KBM-7 (cell line): ENCODE measurements around the gene ST3GAL3.

Source experiments
- DNase-seq: peaks from one replicate; pipeline ENCODE4 v3.0.0-alpha.2; 2015
- in situ Hi-C: fragments of 300-500 bp; cut with MboI; formaldehyde crosslinking; loops from 2 replicates; pipeline ENCODE4 v1.14.3; 2020; ENCODE audit warnings: low sequenced_read_pairs, low pct_unique_long_range_greater_than_20kb, mixed read lengths

ST3GAL3 gene

GRCh38 chr1:43914576-43915525, 207.5 kb downstream of the ST3GAL3 start:
- no peak for DNase-seq
- in situ Hi-C loops: no loop called here

DNA sequence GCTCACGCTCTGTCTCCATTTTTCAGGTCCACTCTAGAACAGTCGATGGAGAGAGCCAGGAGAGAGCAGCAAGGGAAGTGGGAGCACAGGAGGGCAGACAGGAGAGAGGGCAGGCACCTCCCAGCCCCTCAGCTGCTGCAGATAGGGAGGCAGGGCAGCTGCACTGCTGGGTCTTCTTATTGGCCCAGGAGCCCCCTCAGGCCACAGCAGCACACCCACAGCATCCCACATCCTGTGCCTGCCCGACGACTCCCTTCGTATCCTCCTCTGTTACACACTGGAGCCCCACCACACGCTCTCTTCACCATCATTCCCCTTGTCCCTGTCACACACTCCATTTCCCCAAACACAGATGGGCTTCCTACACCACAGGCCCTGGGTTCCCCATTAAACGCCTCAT, 212.6 kb downstream of the ST3GAL3 start:
- no peak for DNase-seq
- in situ Hi-C loops: no loop called here

DNA sequence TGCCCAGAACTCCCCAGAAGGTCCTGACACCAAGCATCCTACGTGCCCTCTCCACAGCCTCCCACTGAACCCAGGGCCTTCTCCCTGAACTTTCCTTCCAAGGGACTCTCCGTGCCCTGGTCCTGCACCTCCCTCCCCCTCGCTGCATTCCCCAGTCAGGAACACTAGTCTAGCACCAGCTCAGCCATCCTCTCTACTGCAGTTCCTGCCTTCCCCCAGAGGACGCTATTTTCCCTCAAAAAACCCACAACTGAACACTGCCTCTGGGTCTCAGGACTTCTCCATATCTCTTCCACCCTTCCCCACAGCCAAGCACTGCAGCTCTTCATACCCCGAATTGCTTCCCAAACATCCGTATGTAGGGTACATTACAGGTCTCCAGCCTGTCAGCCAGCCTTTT, 213.7 kb downstream of the ST3GAL3 start:
- in situ Hi-C loops: no loop called here

GRCh38 chr1:43924516-43924915, 217.2 kb downstream of the ST3GAL3 start:
- in situ Hi-C loops: no loop called here
- DNase-seq: no peak

More for the DNA sequence above, 213.7 kb downstream of the ST3GAL3 start:
- no peak for DNase-seq

DNA sequence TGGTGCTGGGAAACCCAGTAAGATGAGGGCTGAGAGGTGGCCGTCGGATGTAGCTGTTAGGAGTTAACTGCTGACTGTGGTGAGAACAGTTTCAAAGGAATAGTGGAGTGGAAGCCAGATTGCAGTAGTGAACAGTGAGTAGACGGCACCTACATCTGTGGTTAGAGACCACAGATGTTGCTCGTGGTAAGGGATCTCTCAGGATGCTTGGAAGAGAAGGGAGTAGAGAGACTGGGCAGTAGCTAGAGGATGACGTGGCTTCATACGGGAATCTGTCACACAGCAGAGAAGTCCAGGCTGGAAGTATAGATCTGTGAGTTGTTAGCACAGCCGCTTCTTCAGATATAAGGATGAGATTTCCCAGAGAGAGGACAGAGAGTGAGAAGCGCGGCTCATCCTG, 218.5 kb downstream of the ST3GAL3 start:
- in situ Hi-C loops: no loop called here
- no peak for DNase-seq

- in situ Hi-C loops: loop anchor here (10.0 kb wide), 1 partner anchor 176 kb away; no protein-coding TSS in a partner anchor
- peak; percentile 36 for DNase-seq
These were observed 223.0 kb downstream of the ST3GAL3 start for GRCh38 chr1:43930168-43930948.

DNA sequence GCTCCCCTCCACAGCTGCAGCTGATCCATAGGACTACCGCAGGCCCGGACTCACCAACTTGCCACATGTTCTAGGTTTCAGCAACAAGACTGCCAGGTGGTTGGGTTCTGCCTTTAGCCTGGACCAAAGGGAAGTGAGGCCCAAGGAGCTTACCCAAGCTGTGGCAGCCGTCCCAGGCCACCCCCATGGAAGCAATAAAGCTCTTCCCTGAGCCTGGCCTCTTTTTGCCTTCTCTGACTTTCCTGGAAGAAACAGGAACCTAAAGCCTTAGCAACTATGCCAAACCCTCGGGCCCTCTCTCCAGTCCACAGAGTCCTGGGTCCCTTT, 223.6 kb downstream of the ST3GAL3 start:
- in situ Hi-C loops: loop anchor here (10.0 kb wide), 1 partner anchor 176 kb away; no protein-coding TSS in a partner anchor
- no peak for DNase-seq

- DNase-seq: no peak
- in situ Hi-C loops: loop anchor here (10.0 kb wide), 1 partner anchor 177 kb away; no protein-coding TSS in a partner anchor
These were observed 224.7 kb downstream of the ST3GAL3 start for GRCh38 chr1:43931711-43932660.

DNA sequence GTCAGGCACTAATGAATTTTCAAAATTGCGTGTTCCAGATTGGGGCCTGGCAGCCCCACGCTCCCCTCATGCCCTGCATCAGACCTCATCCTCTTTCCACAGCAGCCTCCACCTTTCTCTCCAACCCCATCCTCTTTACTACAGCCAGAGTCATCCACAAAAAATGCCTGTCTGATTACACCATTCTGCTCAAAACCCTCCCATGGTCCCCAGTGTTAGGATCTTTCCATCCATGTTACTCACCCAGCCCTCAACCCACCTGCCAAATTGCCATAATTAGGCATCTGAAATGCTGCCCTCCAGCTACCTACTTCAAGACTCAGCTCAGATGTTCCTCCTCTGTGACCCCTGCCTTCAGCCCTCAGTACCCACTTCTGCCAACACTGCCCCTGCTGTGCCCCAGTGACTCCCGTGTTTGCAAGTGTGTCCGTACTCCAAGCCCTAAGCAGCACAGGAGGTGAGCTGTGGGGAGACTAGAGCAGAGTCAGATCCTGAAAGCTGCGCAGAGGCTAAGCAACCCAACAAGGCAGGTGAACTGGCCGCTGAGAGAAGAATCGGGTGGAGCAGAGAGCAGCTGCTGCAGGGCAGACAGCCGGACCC, 225.6 kb downstream of the ST3GAL3 start:
- DNase-seq: no peak

DNA sequence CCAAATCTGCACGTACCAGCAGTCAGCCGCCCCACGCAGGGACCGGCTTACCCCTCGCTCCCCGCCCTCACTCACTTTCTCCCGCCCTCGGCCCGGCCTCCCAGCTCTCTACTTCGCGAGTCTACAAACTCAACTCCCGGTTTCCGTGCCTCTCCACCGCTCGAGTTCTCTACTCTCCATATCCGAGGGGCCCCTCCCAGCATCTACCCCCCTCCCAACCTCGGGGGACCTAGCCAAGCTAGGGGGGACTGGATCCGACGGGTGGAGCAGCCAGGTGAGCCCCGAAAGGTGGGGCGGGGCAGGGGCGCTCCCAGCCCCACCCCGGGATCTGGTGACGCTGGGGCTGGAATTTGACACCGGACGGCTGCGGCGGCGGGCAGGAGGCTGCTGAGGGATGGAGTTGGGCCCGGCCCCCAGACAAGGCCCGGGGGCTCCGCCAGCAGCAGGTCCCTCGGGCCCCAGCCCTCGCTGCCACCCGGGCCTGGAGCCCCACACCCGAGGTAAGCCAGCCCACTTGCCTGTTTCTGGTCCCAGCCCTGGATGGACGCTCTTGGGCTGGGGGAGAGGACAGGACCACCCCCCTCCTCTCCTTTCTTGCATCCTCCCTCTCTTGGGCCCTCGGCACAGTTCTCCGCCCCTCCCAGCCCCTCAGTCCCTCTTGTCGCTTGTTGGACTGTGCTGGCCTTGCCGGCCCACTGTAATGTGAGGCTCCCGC, 226.2 kb downstream of the ST3GAL3 start, which contains the start of gene ARTN:
TSS of gene ARTN (plus strand) at position 416 of the 715 bp plus-strand sequence. CDS start 1,856 bp downstream, outside the sequence.
- in situ Hi-C loops: loop anchor here (10.0 kb wide), 1 partner anchor 179 kb away; no protein-coding TSS in a partner anchor
- DNase-seq: no peak

More for the DNA sequence above, 225.6 kb downstream of the ST3GAL3 start:
- in situ Hi-C loops: loop anchor here (10.0 kb wide), 1 partner anchor 178 kb away; no protein-coding TSS in a partner anchor

- DNase-seq: peak; percentile 75
- in situ Hi-C loops: loop anchor here (10.0 kb wide), 1 partner anchor 180 kb away; no protein-coding TSS in a partner anchor
These were observed 227.0 kb downstream of the ST3GAL3 start for GRCh38 chr1:43934101-43934985.

- DNase-seq: no peak
- in situ Hi-C loops: loop anchor here (10.0 kb wide), 1 partner anchor 180 kb away; no protein-coding TSS in a partner anchor
These were observed 227.6 kb downstream of the ST3GAL3 start for GRCh38 chr1:43934986-43935324.

- DNase-seq: no peak
- in situ Hi-C loops: loop anchor here (10.0 kb wide), 1 partner anchor 181 kb away; no protein-coding TSS in a partner anchor
These were observed 228.5 kb downstream of the ST3GAL3 start for GRCh38 chr1:43935711-43936427.

DNA sequence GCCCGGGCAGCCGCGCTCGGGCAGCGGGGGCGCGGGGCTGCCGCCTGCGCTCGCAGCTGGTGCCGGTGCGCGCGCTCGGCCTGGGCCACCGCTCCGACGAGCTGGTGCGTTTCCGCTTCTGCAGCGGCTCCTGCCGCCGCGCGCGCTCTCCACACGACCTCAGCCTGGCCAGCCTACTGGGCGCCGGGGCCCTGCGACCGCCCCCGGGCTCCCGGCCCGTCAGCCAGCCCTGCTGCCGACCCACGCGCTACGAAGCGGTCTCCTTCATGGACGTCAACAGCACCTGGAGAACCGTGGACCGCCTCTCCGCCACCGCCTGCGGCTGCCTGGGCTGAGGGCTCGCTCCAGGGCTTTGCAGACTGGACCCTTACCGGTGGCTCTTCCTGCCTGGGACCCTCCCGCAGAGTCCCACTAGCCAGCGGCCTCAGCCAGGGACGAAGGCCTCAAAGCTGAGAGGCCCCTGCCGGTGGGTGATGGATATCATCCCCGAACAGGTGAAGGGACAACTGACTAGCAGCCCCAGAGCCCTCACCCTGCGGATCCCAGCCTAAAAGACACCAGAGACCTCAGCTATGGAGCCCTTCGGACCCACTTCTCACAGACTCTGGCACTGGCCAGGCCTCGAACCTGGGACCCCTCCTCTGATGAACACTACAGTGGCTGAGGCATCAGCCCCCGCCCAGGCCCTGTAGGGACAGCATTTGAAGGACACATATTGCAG, 229.3 kb downstream of the ST3GAL3 start:
- in situ Hi-C loops: loop anchor here (10.0 kb wide), 1 partner anchor 182 kb away; no protein-coding TSS in a partner anchor
- DNase-seq: no peak

GRCh38 chr1:43937179-43937865, 230.0 kb downstream of the ST3GAL3 start:
- in situ Hi-C loops: loop anchor here (10.0 kb wide), 1 partner anchor 183 kb away; no protein-coding TSS in a partner anchor
- DNase-seq: no peak
